Activated CD8-positive, alpha-beta memory T cell treated with anti-CD3 and anti-CD28 coated beads, Interleukin-2, amount 50 U/mL, for 1 hour (primary cell): ENCODE measurements around the gene EPHA4.

ENCODE experiments used
- DNase-seq: peaks from one replicate; pipeline ENCODE4 v3.0.0-alpha.2; 2020; ENCODE audit errors: extremely low read depth

EPHA4 gene

GRCh38 chr2:221572219-221572820 lies at the start of gene EPHA4:
Gene EPHA4, minus strand, starts transcription at chr2:221572304. Its CDS starts 56 bp downstream, at chr2:221572248.
- peak; percentile 31 for DNase-seq

DNA sequence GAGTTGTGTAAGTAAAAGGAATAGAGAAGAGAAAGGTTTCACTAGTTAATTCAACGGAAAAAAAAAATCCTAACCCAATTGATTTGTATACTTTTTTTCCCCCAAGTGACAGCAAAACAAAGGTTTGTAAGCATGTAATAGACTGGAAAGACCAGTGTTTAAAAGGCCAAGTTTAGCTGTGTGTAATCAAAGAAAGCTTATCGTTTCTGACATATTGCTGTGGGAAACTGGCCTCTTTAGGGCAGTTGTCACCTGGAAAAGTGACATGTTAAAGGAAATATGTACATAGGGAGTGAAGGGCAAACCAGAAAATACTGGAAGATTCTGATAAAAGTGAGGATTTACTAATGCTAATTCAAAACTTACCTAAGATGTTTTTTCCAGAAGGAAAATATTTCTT lies 45.9 kb upstream of the EPHA4 start:
- DNase-seq, result no peak

DNA sequence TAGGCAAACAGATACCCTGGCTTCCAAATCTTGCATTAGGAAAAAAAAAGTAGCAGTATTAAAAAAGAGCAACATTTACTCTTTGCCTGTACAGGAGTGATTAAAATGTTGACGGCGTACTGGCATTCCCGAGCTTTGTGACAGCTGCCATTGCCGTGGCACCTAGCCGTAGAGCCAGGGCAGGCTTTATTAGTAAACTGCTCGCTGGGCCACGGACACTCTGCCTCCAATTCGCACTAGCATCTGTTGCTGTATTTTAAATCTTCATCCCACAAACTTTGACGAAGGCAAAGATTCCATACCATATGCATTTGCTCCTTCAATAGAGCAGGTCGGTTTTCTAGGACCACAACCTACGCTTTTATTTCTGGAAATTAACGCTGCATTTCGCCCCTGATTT lies 44.5 kb upstream of the EPHA4 start:
- DNase-seq, result no peak

DNA sequence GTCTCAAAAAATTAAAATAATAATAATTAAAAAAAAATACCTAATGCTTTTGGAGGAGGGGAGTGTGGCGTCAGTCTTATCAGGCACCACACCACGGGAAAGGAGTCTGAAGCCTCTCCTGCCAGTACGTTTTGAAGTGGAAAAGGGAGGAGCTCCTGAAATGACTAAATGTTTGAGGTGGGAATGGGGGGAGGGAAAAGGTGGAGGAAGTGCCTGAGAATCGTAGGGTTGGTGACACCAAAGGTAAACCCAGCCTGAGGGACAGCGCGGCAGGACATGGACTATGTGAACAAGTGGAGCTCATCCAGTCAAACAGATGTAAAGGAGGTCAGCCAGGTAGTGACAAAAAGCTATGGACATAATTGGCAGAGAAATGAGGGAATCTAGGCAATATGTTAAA lies 42.2 kb upstream of the EPHA4 start:
- DNase-seq, result no peak

GRCh38 chr2:221612800-221613199 lies 40.7 kb upstream of the EPHA4 start:
- no peak for DNase-seq

GRCh38 chr2:221612161-221612560 lies 40.1 kb upstream of the EPHA4 start:
- no peak for DNase-seq

GRCh38 chr2:221610675-221611074 lies 38.6 kb upstream of the EPHA4 start:
- DNase-seq, result no peak

DNA sequence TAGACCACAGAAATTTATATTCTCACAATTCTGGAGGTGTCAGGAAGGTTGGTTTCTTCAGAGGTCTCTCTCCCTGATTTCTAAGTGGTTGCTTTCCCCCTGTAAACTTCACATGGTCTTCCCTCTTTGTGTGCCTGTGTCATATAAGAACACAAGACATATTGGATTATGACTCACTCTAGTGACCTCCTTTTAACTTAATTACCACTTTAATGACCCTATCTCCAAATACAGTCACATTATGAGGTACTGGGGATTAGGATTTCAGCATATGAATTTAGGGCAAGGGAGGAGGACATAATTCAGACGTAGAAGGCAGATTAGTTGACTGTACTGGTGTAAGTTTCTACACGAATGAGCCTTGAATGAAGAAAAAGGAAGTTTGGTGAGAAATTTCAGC lies 38.2 kb upstream of the EPHA4 start:
- no peak for DNase-seq

DNA sequence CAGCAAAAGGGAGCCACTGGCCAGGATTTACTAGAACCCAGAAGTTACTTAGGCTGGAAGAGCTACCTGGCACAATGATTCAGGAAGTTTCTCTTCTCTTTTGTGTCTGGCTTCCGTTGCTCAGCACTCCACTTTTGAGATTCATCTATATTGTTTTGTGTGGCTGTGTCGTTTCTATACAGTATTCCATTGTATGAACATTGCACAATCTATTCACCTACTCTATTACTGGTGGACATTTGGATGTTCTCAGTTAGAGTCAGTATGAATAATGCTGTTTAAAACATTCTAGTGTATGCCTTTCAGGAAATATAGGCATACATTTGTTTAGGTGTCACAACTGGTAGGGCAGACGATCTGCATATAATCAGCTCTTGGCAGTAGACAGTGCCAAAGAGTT lies 36.3 kb upstream of the EPHA4 start:
- no peak for DNase-seq

GRCh38 chr2:221606424-221606823 lies 34.3 kb upstream of the EPHA4 start:
- no peak for DNase-seq

- DNase-seq, result no peak
Measured at GRCh38 chr2:221605751-221606240, 33.7 kb upstream of the EPHA4 start.

- no peak for DNase-seq
Measured at GRCh38 chr2:221602938-221603337, 30.8 kb upstream of the EPHA4 start.

DNA sequence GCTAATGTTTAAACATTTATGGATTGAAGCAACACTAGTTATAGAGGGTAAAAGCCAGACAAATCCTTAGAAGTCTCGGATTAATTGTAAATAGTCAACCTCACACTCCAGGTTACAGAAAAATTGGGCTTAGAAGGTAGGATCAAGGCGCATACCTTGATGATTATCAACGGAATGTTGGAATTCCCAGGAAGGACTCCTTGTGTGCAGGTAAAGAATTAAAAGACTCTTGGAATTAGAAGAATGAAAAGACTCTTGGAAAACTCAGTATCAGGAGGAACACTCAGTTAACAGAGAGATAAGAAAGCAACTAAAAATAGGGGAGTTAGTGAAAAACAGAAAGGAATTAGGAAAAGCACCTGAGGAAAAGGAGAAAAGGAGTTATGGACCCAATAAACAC lies 29.3 kb upstream of the EPHA4 start:
- no peak for DNase-seq

DNA sequence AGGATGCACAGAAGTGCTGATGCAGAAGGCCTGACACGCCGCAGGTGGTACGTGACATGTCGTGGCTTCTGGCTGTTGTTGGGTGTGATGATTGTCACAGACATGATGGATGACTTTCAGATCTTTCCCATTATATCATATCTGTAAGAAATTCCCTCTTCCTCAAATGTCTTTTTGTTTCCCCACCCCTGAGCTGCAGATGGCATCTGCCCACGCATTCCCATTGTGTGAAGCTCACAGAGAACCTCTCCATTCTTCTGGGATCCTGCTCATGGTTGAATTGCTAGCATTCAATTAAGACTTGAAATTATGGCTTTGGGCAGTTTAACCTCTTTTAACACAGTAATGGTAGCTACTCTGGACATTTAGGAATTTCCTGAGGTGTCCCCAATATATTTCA lies 28.3 kb upstream of the EPHA4 start:
- DNase-seq, result no peak

DNA sequence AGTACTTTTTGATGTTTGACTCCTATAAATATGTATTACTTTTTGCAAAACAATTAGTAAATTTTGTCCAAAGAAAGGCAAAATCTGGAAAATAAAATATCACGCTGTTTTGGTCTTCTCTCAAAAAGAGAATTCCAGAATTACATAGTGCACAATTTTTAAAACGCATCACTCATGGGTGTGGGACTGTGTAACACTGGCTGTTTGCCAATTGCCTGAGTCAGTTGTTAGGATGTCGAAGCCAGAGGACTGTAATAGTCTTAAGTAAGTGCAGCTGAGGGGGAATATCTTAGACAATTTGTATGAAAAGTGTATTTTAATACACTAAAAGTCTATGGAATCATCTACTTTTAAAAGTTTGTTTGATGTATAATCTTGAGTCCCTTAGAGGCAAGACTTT lies 24.1 kb upstream of the EPHA4 start:
- no peak for DNase-seq

DNA sequence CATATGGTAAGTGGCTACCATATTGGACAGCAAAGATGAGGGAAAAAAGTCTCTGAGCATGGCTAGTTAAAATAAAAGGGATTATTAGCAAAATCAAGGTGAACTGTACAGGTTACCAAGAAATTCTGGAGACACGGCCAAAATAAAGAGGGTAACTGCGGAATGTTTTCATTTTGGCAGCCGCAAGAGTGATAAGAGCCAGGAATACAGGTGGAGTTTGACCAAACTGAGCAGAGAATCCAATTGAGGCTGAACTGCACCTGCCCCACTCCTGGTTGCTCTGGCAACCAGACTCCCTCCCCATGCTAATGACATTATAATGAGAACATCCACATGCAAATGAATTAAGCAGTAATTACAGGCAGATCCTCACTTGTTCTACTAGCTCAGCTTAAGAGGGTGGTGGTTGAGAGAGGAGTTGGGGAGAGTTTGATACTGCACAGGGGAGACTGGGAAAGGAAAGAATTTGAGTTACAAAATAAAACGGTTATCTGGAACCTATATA lies 18.8 kb upstream of the EPHA4 start:
- DNase-seq, result no peak

DNA sequence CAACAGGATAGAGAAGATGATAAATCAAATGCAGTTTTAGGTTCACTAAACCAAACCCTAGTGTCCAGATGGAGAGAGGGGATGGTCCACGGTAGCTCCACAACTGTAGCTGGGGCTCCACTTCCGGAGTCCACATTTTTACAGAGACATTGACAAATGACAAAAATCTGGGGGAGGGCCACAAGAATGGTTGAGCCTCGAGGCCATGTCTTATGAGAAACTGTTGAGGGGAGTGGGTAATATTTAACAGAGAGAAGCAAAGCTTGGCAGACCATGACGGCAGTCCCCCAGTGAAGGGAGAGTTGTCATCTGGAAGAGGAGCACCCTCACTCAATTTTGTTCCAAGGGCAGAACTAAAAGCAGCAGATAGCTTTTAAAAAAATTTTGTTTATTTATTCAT lies 17.6 kb upstream of the EPHA4 start:
- DNase-seq, result no peak

DNA sequence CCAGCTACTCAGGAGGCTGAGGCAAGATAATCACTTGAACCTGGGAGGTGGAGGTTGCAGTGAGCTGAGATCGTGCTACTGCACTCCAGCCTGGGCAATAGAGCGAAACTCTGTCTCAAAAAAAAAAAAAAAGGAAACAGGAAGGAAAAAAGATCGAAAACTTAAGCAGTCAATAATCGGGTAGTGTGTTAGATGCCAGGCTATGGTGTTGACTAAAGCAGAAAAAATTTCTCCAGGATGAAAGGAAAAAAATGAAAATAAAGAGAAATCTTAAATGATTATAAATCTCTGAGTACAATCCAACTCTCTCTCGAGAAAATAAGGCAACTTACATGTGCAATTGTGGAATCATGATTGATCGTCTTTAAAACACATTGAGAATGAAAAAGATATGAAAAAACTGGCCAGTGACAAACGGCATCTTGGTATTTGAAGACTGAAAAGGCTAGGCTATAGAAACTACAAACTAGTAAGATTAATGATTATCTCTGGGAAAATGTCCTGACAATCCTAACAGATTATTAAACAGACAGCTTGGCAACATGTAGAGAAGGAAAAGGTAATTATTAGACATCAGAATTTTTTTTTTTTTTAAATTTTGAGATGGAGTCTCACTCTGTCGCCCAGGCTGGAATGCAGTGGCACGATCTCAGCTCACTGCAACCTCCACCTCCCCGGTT lies 16.3 kb upstream of the EPHA4 start:
- DNase-seq, result no peak

DNA sequence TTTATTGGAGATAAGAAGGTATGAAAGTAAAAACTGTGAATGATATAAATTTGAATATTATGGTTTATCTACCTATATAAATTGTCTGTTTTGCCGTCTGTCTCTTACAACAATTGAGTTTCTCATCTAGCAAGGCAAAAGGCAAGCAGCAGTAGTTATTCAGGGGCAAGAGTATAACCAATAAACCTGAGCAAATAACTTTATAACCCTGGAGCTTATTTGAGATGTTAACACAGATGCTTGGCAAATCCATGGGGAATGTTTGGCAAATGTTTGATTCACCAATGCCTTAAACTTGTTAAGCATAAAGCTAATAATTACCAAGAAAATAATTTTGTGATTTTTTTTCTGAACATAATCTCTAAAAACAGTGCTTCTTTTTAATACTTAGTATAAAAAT lies 9.9 kb upstream of the EPHA4 start:
- no peak for DNase-seq

DNA sequence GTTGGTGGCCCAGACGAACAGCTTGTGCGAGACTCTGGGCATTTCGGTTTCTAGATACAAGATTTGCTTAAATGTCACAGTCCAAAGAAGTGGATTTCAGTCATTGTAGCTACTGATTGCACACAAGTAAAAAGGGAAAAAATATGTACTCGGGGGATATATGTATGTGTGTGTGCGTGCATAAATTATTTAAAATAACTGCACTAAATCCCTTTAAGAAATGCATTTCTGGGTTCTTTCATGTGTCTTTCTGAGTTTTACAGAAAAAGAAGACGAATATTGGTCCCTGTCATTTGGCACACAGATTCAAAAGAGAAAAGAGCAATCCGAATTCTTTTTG lies 2.1 kb upstream of the EPHA4 start:
- DNase-seq, result no peak

DNA sequence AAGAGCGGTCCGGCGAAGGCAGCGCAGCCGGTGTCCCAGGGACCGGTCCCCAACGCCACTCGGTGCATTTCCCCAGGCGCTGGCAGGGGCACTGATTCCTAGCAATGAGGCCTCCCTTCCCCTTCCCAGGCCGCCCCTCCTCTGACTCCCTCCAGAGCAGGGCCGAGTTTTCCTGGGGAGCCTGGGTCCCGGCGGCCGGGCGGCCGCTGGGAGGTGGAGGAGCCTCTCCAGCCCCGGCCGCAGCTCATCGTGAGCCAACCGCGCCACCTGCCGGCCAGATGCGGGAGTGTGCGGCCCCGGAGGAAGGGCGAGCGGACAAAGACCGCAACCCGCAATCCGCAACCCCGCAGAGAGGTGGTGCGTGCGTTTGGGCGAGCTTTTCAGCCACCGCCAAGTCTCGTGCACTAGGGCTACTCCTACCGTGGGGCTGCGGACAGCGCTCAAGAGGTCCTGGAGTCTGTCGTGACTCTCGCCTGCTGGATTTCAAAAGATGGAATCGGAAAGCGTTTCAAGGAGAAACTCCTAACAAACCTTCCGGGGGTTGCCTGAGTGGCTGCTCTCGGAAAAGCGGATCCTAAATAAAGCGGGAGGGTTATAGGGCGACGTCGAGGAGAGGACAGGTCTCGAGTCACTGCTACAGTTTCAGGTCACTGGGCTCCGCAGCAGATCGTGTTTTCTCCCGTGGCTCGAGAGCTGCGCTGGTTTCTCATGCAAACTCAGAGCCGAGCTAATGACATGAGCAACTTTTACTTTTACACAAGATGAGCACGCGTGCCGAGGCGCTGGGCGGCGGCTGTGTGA lies 1.5 kb upstream of the EPHA4 start:
- DNase-seq, result no peak

- DNase-seq, result no peak
Measured at GRCh38 chr2:221572821-221573429, 821 bp upstream of the EPHA4 start.
